PC-9 (cell line): ENCODE results near the gene SYNGR4.

Source experiments
- EZH2 ChIP-seq: fragments of 200-600 bp; sonication (generic); IDR thresholded peaks from 2 replicates; pipeline ENCODE4 v1.8.0; 2017; ENCODE audit warnings: antibody characterized with exemption, low read depth
- TF ChIP-seq, protein P1 (sequence below): fragments of 200-600 bp; sonication (generic); conservative IDR thresholded peaks from 2 replicates; pipeline ENCODE4 v1.6.1; 2017; ENCODE audit warnings: mixed run types, antibody characterized with exemption, mild to moderate bottlenecking, moderate library complexity

DNA sequence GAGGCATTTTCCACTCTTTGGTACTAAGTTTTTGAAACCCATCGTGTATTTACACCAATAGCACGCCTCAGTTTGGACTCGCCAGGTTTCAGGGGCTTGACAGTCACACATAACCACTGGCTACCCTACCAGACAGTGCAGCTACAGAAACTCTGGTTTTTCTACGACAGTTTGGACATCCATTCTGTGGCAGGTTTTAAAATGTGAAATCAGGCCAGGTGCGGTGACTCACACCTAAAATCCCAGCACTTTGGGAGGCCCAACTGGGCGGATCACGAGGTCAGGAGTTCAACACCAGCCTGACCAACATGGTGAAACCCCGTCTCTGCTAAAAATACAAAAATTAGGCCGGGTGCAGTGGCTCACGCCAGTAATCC, 14.0 kb downstream of the SYNGR4 start:
- no peak for TF ChIP-seq EZH2
- TF ChIP-seq, protein P1, sequence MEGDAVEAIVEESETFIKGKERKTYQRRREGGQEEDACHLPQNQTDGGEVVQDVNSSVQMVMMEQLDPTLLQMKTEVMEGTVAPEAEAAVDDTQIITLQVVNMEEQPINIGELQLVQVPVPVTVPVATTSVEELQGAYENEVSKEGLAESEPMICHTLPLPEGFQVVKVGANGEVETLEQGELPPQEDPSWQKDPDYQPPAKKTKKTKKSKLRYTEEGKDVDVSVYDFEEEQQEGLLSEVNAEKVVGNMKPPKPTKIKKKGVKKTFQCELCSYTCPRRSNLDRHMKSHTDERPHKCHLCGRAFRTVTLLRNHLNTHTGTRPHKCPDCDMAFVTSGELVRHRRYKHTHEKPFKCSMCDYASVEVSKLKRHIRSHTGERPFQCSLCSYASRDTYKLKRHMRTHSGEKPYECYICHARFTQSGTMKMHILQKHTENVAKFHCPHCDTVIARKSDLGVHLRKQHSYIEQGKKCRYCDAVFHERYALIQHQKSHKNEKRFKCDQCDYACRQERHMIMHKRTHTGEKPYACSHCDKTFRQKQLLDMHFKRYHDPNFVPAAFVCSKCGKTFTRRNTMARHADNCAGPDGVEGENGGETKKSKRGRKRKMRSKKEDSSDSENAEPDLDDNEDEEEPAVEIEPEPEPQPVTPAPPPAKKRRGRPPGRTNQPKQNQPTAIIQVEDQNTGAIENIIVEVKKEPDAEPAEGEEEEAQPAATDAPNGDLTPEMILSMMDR, result no peak
